LNCaP clone FGC (cell line): ENCODE results near the gene SGMS1.
A peak's percentile ranks its signal among the peaks of the same experiment; 100 is the strongest.
"Not testable (repeated sequence)": the region's sequence is repeated elsewhere in the genome, so short reads cannot be mapped to it uniquely, and the experiment has no call there.

Experiments
- DNase-seq: peaks from one replicate; pipeline ENCODE4 v3.0.0-alpha.2; 2011; ENCODE audit warnings: low read depth
- H3K4me3 ChIP-seq: 2 replicates; pipeline ENCODE4 v1.5.1; 2011; ENCODE audit warnings: mild to moderate bottlenecking, low read depth, low read length, control low read depth
- TF ChIP-seq, protein P1 (sequence below): IDR thresholded peaks from 2 replicates; pipeline ENCODE4 v1.5.1; 2012; ENCODE audit warnings: mild to moderate bottlenecking; ENCODE audit not compliant: control insufficient read depth, insufficient read depth; ENCODE audit errors: extremely low read depth

Gene SGMS1

DNA sequence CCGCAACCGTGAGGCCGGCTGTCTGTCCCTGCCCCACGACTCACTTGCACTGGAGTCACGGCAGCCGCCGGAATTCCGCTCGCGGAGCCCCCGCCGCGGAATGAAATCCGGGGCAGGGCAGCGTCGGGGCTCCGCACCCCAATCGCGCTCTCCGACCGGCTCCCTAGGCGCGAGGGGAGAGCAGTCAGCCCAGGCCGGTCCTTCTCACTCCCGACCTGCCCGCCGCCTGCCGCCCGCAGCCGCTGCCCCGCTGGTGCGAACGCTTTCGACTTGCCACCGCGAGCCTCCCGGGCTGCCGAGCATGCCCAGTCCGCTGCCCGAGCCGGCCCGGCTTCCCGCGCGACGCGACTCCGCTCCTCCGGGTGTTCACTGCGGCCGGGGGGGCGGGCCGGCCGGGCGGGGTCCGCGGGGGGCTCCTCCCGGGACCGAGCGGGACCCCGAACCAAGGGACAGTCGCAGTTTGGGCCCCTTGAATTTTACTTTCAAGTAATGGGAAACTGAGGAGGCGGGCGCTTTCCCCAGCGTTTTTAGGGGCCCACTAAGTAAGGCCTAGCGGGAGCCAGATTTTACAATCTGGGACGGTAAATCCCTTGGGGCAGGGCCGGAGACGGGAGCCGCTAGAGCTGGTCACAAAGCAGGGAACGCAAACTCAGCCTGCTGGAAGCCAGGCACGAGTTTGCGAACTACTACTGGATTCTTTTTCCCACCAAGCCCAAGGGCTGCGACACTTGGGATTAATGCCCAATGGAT is at the start of gene SGMS1:
SGMS1 (minus strand) TSS at position 294 of the 750 bp plus-strand sequence. CDS start 279,842 bp downstream, outside the sequence.
- peak within 1 kb of the TSS; percentile 89 for H3K4me3 ChIP-seq
- TF ChIP-seq, protein P1, sequence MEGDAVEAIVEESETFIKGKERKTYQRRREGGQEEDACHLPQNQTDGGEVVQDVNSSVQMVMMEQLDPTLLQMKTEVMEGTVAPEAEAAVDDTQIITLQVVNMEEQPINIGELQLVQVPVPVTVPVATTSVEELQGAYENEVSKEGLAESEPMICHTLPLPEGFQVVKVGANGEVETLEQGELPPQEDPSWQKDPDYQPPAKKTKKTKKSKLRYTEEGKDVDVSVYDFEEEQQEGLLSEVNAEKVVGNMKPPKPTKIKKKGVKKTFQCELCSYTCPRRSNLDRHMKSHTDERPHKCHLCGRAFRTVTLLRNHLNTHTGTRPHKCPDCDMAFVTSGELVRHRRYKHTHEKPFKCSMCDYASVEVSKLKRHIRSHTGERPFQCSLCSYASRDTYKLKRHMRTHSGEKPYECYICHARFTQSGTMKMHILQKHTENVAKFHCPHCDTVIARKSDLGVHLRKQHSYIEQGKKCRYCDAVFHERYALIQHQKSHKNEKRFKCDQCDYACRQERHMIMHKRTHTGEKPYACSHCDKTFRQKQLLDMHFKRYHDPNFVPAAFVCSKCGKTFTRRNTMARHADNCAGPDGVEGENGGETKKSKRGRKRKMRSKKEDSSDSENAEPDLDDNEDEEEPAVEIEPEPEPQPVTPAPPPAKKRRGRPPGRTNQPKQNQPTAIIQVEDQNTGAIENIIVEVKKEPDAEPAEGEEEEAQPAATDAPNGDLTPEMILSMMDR = peak; percentile 10; the same call in 1 of the 2 replicates
- no peak for DNase-seq

DNA sequence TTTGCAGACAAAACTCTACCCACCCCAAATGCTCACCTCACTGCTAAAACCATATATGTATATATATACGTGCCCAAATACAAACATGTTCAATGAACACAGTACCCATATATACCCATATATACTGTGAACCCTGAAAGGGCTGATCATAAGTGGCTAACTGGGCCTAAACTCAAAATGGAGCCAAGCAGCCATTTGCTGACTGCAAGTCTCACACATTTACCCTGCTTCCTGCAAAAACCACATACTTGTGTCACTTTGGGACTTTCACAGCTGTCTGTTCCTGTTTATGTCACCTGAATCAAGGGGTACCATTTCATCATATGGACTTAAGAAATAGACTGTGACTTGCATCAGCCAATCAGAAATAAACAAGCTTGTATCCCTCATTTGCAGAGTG is 48.4 kb upstream of the SGMS1 start:
- H3K4me3 ChIP-seq = not testable (repeated sequence)

DNA sequence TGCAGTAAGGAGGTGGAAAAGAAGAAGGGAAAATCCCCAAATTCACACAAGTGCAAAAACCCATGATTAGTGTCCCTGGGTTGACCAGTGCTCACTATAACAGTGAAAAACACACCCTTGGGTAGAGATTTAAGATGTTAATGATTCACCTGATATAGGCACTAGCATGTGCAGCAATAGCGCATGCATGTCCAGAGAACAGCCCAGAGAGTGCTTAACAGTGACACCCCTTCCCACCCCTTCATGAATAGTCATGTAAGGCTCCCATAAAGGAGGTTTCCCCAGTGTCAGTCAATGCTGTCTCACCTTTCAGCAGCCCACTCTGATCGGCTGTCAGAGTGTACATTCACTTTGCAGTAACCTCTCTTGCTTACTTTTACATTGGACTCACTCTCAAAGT is 47.9 kb upstream of the SGMS1 start:
- H3K4me3 ChIP-seq, DNase-seq: not testable (repeated sequence)

More for the DNA sequence above, 48.4 kb upstream of the SGMS1 start:
- DNase-seq = not testable (repeated sequence)

DNA sequence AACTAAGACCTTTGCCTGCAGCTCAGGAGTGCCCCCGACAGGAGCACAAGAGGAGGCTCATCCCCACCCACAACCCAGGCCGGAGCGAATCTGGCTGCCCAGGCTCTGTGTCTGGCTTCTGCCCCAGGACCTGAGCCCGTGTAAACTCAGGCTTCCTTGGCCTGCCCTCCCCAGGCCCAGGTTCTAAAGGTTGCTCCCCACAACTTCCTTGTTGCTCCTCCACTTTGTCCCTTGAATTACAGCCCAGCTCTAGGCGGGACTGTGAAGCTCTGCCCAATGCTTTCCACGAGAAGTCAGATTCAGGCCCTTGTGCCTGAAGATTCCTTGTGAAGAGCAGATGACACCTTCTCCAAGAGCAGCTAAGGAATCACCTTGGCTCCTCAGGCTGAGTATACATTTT is 46.2 kb upstream of the SGMS1 start:
- H3K4me3 ChIP-seq, DNase-seq: not testable (repeated sequence)

DNA sequence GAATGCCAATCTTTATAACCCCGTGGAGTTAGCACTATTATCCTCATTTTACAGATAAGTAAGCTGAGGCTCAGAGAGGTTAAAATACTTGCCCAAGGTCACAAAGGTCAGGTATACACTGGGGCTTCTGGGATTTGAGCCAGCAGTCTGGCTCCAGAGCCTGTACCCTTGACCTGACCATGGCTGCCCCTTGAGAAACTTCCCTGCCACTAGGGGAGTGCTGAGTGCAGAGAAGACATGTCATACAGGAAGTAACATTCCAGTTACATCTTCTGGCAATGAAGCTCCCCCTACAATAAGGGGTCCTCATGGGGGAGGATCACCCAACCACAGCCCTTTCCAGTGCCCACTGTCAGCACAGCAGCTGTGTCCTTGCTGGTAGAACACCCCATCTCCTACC is 43.6 kb upstream of the SGMS1 start:
- not testable (repeated sequence) for DNase-seq, H3K4me3 ChIP-seq

DNA sequence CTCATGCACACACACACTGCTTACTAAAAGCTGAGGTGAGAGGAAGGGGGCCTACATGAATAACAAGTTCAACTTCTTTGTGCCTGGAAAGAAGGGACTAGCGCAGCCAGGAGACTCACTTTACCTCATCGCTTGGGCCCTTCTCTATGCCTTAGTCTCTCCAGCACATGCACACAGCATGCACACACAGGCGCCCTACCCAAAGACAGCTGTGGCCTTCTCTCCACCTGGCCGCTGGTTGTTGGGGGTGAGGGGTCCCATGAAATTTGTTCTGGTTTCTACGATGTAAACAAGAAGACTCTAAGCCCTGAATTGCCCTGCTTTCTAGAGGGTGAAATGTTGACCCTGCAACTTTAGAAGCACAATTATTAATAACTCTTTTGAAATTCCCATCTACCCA is 38.7 kb upstream of the SGMS1 start:
- not testable (repeated sequence) for DNase-seq, H3K4me3 ChIP-seq

DNA sequence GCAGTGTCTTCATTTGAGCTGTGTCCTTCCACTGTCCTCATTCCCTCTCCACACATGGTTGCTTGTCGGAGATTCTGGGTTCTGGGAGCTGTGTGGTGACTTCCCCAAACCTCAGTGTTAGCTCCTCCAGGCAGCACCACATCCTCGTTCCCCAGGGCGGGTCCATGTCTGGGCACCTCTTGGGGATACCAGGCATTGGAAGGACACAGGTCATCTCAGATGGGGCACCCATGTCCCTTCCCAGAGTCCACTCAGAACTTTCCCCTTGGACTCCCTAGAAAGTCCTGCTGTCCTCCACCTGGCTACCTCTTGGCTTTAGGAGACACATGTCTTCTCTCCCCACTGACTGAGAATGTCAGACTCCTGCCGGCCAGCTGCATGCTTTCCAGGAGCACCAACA is 37.8 kb upstream of the SGMS1 start:
- H3K4me3 ChIP-seq = not testable (repeated sequence)

DNA sequence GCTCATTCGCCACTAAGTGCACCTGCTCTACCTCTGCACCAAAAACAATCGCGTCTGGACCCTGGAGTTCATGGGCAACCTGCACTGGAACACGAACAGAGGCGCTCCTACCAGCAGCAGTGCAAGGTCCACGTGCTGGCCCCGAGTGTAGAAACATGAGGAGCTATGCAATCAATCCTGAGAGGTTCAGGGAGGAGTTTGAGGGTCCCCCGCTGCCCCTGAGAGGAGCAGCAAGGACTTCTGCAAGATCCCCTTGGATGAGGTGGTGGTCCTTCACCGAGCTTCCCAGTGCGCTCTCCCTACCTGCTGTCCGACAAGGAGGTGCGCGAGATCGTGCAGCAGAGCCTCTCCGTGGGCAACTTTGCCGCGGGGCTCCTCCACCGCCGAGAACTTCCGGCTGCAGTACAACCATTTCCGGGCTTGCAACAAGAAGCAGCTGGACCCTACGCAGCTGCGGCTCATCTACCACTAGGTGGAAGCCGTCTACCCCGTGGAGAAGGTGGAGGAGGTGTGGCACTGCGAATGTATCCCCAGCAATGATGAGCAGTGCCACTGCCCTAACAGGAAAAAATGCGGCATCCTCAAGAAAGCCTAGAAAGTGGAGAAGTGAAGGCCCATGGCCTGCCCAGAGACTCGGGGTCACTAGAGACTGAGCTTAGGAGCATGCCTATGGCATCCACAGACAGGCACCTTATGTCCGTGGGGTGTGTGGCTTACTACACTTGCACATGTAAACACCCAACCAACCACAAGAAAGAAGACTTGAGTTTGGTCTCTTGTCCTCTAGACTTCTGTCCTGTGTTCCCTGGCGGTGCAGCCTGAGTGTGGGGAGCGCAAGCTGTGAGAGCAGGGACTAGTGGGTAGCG is 36.3 kb upstream of the SGMS1 start:
- TF ChIP-seq, protein P1 = peak; percentile 39; the same call in 1 of the 2 replicates
- H3K4me3 ChIP-seq, DNase-seq: not testable (repeated sequence)

More for the DNA sequence above, 37.8 kb upstream of the SGMS1 start:
- not testable (repeated sequence) for DNase-seq

DNA sequence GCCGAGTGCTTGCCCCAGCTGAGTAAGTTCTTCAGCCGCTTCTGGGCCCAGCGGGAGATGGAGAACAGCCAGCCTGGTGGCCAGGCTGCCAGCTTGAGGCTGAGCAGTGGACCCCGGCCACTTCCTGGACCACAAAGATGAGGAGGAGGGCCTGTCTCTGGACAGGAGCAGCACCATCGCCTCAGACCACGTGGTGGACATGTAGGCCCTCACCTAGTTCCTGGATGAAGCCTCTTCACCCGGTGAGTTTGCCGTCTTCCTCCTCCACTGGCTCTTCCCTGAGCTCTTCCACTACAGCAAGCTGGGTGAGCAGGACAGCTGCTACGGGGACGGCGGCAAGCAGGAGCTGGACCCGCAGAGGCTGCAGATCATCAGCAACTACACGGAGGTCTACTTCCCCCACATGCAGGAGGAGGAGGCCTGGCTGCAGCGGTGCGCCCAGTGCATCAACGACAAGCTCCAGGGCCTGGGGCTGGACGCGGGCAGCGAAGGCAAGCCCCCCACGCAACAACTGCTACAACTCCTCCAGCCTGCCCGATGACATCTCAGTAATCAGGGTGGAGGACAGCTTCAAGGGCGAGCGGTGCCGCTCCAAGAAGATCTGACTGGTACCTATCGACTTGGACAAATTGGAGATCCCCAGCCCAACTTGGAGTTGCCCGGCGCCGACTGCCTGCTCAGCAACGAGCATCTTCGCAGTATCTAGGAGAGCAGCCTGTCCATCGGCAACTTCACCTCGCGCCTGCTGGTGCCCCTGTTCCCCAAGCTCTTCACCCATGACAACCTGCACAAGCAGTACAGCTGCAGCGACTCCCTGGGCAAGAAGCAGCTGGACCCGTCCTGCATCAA is 35.5 kb upstream of the SGMS1 start:
- H3K4me3 ChIP-seq, DNase-seq: not testable (repeated sequence)

DNA sequence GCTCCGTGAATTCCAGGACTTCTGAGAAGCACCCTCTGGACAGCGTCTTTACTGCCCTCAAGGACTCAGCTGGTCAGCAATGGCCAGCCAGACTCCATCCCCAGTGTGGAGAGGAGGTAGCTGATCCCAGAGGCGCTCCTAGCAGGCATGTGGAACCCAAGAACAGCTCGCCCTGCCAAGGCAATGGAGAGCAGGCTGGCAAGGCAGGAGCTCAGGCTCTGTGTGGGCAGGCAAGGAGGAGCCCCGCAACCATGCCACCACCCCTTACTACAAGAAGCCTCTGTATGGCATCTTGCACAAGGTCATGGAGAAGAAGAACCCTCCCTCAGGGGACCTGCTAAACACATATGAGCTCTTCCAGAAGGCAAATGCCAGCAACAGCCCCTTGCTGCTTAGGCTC is 34.4 kb upstream of the SGMS1 start:
- DNase-seq = no peak
- H3K4me3 ChIP-seq = no peak overlapping the region
- TF ChIP-seq, protein P1 = no peak
